C4-2B (cell line): ENCODE measurements around the gene LIMCH1.

Source experiments
- ZFX ChIP-seq: fragments of 450-650 bp; IDR thresholded peaks from 2 replicates; pipeline ENCODE4 v1.6.1; 2017
- TF ChIP-seq, protein P1 (sequence below): fragments of 450-650 bp; conservative IDR thresholded peaks from 2 replicates; pipeline ENCODE4 v1.5.1; 2017; ENCODE audit warnings: mild to moderate bottlenecking

DNA sequence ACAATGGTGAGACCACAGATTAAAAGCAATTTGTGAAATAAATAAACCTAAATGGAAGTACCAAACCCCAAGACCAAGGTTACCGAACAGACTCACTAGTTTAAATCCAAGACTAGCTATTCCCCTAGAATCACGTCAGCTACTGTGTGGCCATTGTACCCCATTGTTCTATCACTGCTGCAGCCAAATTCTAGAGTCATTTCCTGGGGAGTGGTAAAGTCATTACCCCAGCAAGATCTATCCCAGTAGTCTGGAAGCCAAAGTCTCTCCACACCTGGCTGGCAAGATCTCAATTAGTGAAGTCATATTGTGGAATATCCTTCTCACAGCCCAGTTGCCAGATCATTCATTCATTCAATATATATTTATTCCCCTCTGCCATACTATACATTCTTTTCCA lies 143.1 kb downstream of the LIMCH1 start:
- TF ChIP-seq, protein P1, sequence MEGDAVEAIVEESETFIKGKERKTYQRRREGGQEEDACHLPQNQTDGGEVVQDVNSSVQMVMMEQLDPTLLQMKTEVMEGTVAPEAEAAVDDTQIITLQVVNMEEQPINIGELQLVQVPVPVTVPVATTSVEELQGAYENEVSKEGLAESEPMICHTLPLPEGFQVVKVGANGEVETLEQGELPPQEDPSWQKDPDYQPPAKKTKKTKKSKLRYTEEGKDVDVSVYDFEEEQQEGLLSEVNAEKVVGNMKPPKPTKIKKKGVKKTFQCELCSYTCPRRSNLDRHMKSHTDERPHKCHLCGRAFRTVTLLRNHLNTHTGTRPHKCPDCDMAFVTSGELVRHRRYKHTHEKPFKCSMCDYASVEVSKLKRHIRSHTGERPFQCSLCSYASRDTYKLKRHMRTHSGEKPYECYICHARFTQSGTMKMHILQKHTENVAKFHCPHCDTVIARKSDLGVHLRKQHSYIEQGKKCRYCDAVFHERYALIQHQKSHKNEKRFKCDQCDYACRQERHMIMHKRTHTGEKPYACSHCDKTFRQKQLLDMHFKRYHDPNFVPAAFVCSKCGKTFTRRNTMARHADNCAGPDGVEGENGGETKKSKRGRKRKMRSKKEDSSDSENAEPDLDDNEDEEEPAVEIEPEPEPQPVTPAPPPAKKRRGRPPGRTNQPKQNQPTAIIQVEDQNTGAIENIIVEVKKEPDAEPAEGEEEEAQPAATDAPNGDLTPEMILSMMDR, result no peak
- TF ChIP-seq ZFX, result no peak
